Measurements from ENCODE around the gene ZBTB8OS.

ZBTB8OS gene

GRCh38 chr1:32609180-32609579 lies 41.2 kb downstream of the ZBTB8OS start:
- H3K27ac Mint-ChIP-seq: no peak overlapping the region
- H3K9me3 Mint-ChIP-seq: no peaks in the 10 kb centered on the region
- H3K4me1 Mint-ChIP-seq: peaks cover 5% of the 10 kb centered on the region
- H3K36me3 Mint-ChIP-seq: no peaks in the 10 kb centered on the region
- peaks cover 12% of the 10 kb centered on the region for H3K27me3 Mint-ChIP-seq
- CTCF ChIA-PET: no interaction called here
- DNase-seq: no peak
- H3K4me3 Mint-ChIP-seq: no peak overlapping the region

GRCh38 chr1:32606565-32607371 lies 43.6 kb downstream of the ZBTB8OS start:
- no peak overlapping the region for H3K4me3 Mint-ChIP-seq
- CTCF ChIA-PET: interaction anchor here (1.6 kb wide), 1 partner anchor 106 kb away, joined by 3 read pairs; no protein-coding TSS in a partner anchor
- H3K36me3 Mint-ChIP-seq: no peaks in the 10 kb centered on the region
- no peak for DNase-seq
- no peaks in the 10 kb centered on the region for H3K27me3 Mint-ChIP-seq
- H3K27ac Mint-ChIP-seq: no peak overlapping the region
- H3K9me3 Mint-ChIP-seq: no peaks in the 10 kb centered on the region
- no peaks in the 10 kb centered on the region for H3K4me1 Mint-ChIP-seq

DNA sequence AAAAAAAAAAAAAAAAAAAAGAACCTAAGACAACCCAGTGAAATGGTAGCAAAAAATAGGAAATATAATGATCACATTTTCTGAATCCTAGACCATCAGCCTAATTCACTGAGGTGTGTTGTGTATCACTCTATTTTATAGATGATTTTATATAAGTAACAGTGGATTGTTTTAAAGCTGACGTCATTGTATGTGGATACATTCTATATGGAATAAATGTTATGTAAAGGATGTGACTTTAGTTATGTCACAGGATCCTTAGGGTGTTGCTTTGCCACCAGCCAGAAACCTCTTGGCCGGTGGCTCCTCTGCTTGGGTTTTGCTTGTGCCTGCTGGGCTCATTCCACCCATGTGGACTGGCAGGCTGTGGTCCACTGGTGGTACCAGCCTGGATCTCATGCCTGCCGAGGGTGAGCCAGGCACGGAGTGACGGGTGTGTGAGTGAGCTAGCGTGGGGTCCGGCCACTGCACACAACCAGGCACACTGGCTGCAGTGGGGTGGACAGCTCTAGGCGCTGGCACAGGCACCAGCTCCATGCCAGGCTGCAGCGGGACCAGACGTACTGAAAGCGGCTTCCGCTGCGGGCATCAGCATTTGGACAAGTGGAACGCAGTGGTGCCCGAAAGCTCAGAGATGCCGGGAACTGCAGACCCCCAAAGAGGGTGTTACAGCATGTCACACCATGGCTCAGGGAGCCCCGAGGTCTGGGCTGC lies 44.5 kb downstream of the ZBTB8OS start:
- Mint-ChIP-seq H3K4me3 (no peak overlapping the region), H3K27me3 (no peaks in the 10 kb centered on the region), H3K4me1 (no peaks in the 10 kb centered on the region), H3K36me3 (no peaks in the 10 kb centered on the region), H3K9me3 (no peaks in the 10 kb centered on the region), H3K27ac (no peak overlapping the region)
- CTCF ChIA-PET: interaction anchor here (1.6 kb wide), 1 partner anchor 106 kb away, joined by 3 read pairs; no protein-coding TSS in a partner anchor
- DNase-seq: no peak

DNA sequence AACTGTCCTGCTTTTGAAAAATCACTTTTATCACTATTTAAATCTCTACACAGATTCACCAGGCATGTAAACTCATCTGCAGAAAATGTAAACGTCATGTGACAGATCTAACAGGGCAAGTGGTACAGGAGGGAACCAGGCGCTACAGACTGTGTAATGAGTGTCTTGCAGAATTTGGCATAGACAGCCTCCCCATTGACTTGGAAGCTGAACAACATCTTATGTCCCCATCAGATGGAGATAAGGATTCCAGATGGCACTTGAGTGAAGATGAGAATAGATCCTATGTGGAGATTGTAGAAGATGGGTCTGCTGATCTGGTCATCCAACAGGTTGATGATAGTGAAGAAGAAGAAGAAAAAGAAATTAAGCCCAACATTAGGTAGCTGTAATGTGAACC lies 50.3 kb downstream of the ZBTB8OS start:
- DNase-seq: no peak
- H3K36me3 Mint-ChIP-seq: no peaks in the 10 kb centered on the region
- H3K27ac Mint-ChIP-seq: no peak overlapping the region
- H3K27me3 Mint-ChIP-seq: no peaks in the 10 kb centered on the region
- CTCF ChIA-PET: no interaction called here
- H3K4me1 Mint-ChIP-seq: no peaks in the 10 kb centered on the region
- no peaks in the 10 kb centered on the region for H3K9me3 Mint-ChIP-seq
- no peak overlapping the region for H3K4me3 Mint-ChIP-seq

DNA sequence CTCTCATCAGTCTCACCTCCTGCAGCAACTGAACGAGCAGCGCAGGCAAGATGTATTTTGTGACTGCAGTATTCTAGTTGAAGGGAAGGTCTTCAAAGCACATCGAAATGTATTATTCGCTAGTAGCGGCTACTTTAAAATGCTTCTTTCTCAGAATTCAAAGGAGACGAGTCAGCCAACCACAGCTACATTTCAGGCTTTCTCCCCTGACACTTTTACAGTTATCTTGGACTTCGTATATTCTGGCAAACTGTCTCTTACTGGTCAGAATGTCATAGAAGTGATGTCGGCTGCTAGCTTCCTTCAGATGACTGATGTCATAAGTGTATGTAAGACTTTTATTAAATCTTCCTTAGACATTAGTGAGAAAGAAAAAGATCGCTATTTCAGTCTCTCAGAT lies 57.4 kb downstream of the ZBTB8OS start:
- H3K36me3 Mint-ChIP-seq: no peaks in the 10 kb centered on the region
- H3K9me3 Mint-ChIP-seq: no peaks in the 10 kb centered on the region
- DNase-seq: no peak
- peaks cover 16% of the 10 kb centered on the region for H3K27me3 Mint-ChIP-seq
- CTCF ChIA-PET: no interaction called here
- no peaks in the 10 kb centered on the region for H3K4me1 Mint-ChIP-seq
- H3K27ac Mint-ChIP-seq: no peak overlapping the region
- no peak overlapping the region for H3K4me3 Mint-ChIP-seq

- Mint-ChIP-seq H3K36me3 (no peaks in the 10 kb centered on the region), H3K27ac (no peak overlapping the region), H3K9me3 (no peaks in the 10 kb centered on the region), H3K4me3 (no peak overlapping the region), H3K27me3 (peaks cover 21% of the 10 kb centered on the region), H3K4me1 (no peaks in the 10 kb centered on the region)
- DNase-seq: no peak
- CTCF ChIA-PET: no interaction called here
Measured at GRCh38 chr1:32580348-32581017, 69.9 kb downstream of the ZBTB8OS start.
